Trophoblast cell (in vitro differentiated cells and primary cell): ENCODE results near the gene OTX1.

Source experiments
- DNase-seq, 2 donors: peaks; one replicate each; pipeline ENCODE4 v3.0.0-alpha.2; 2016
- H2AFZ ChIP-seq: 2 replicates; pipeline ENCODE4 v1.6.1; 2013; ENCODE audit warnings: low read length, moderate library complexity, mild to moderate bottlenecking; ENCODE audit not compliant: insufficient read depth, poor library complexity
- H2AK5ac ChIP-seq: 2 replicates; pipeline ENCODE4 v1.6.1; 2013; ENCODE audit warnings: mild to moderate bottlenecking, low read length
- H2BK120ac ChIP-seq: 2 replicates; pipeline ENCODE4 v1.6.1; 2013; ENCODE audit warnings: low read length, mild to moderate bottlenecking, moderate library complexity; ENCODE audit not compliant: insufficient read depth, poor library complexity
- H2BK12ac ChIP-seq: 2 replicates; pipeline ENCODE4 v1.6.1; 2013; ENCODE audit warnings: mild to moderate bottlenecking, low read length, moderate library complexity
- H2BK5ac ChIP-seq: 2 replicates; pipeline ENCODE4 v1.6.1; 2013; ENCODE audit warnings: low read length, low read depth, moderate library complexity, mild to moderate bottlenecking; ENCODE audit not compliant: poor library complexity
- H3K14ac ChIP-seq: 2 replicates; pipeline ENCODE4 v1.6.1; 2013; ENCODE audit warnings: mild to moderate bottlenecking, low read length
- H3K18ac ChIP-seq: 2 replicates; pipeline ENCODE4 v1.6.1; 2013; ENCODE audit warnings: mild to moderate bottlenecking, low read length
- H3K23ac ChIP-seq: 2 replicates; pipeline ENCODE4 v1.6.1; 2013; ENCODE audit warnings: low read length
- H3K27ac ChIP-seq: 2 replicates; pipeline ENCODE4 v1.5.1; 2013; ENCODE audit warnings: low read depth, mild to moderate bottlenecking, inconsistent platforms, low read length, moderate library complexity
- H3K27me3 ChIP-seq: 2 replicates; pipeline ENCODE4 v1.6.1; 2013; ENCODE audit warnings: inconsistent platforms, mild to moderate bottlenecking, low read length, moderate library complexity; ENCODE audit not compliant: insufficient read depth
- H3K36me3 ChIP-seq, 2 experiments: 1 replicate in 1 of 2; 2 replicates in 1 of 2; pipeline ENCODE4 v1.6.1; 2013; ENCODE audit warnings: low read length in 2 of 2, mild to moderate bottlenecking in 2 of 2, moderate library complexity in 1 of 2; ENCODE audit not compliant: insufficient read depth in 2 of 2, control insufficient read depth in 1 of 2
- H3K4ac ChIP-seq: 2 replicates; pipeline ENCODE4 v1.6.1; 2013; ENCODE audit warnings: low read depth, mild to moderate bottlenecking, low read length, moderate library complexity
- H3K4me1 ChIP-seq, 2 experiments: 1 replicate in 1 of 2; 2 replicates in 1 of 2; pipeline ENCODE4 v1.6.1; 2013; ENCODE audit warnings: low read length in 2 of 2, mild to moderate bottlenecking in 2 of 2, moderate library complexity in 1 of 2; ENCODE audit not compliant: insufficient read depth in 2 of 2, control insufficient read depth in 1 of 2
- H3K4me2 ChIP-seq: 2 replicates; pipeline ENCODE4 v1.6.1; 2013; ENCODE audit warnings: inconsistent platforms, mild to moderate bottlenecking, low read length, moderate library complexity
- H3K4me3 ChIP-seq: 2 replicates; pipeline ENCODE4 v1.5.1; 2013; ENCODE audit warnings: mild to moderate bottlenecking, low read depth, low read length, inconsistent platforms
- H3K79me1 ChIP-seq: one replicate; pipeline ENCODE4 v1.6.1; 2013; ENCODE audit warnings: low read length
- H3K79me2 ChIP-seq: 2 replicates; pipeline ENCODE4 v1.6.1; 2013; ENCODE audit warnings: low read length, mild to moderate bottlenecking; ENCODE audit not compliant: control insufficient read depth, insufficient read depth, poor library complexity
- H3K9ac ChIP-seq: 2 replicates; pipeline ENCODE4 v1.6.1; 2013; ENCODE audit warnings: mild to moderate bottlenecking, low read length
- H3K9me3 ChIP-seq: 2 replicates; pipeline ENCODE4 v1.6.1; 2013; ENCODE audit warnings: low read depth, mild to moderate bottlenecking, control low read depth, inconsistent platforms, low read length; ENCODE audit not compliant: insufficient read depth
- H4K12ac ChIP-seq: 2 replicates; pipeline ENCODE4 v1.6.1; 2013; ENCODE audit warnings: low read depth, mild to moderate bottlenecking, low read length, moderate library complexity
- H4K8ac ChIP-seq: 2 replicates; pipeline ENCODE4 v1.6.1; 2013; ENCODE audit warnings: low read depth, mild to moderate bottlenecking, low read length, moderate library complexity
- H4K91ac ChIP-seq: one replicate; pipeline ENCODE4 v1.6.1; 2013; ENCODE audit warnings: low read depth, mild to moderate bottlenecking, low read length, moderate library complexity
- WGBS: extraction: QIAGEN DNeasy Blood & Tissue Kit; methylation state at CpG from one replicate; pipeline ENCODE4 v1.1.7; 2013; ENCODE audit warnings: missing lambda C conversion rate; ENCODE audit not compliant: insufficient read length, insufficient coverage; ENCODE audit errors: extremely low coverage; 5-methylcytosine and 5-hydroxymethylcytosine counted together

The OTX1 gene

GRCh38 chr2:63008838-63009237, 41.8 kb upstream of the OTX1 start:
- no CpG with 5 or more reads among the region's 1 CpG for WGBS
- H3K27me3 ChIP-seq: no peaks in the 10 kb centered on the region
- H4K8ac ChIP-seq: no peak overlapping the region
- H3K23ac ChIP-seq: no peak overlapping the region
- no peak overlapping the region for H2BK120ac ChIP-seq
- no peak overlapping the region for H2BK12ac ChIP-seq
- no peak overlapping the region for H3K4me3 ChIP-seq
- H4K91ac ChIP-seq: no peak overlapping the region
- H2AFZ ChIP-seq: no peak overlapping the region
- no peaks in the 10 kb centered on the region for H3K79me1 ChIP-seq
- no peaks in the 10 kb centered on the region for H3K79me2 ChIP-seq
- no peak for DNase-seq
- no peak overlapping the region for H3K9ac ChIP-seq
- no peak overlapping the region for H2BK5ac ChIP-seq
- H4K12ac ChIP-seq: no peak overlapping the region
- no peak overlapping the region for H3K4me2 ChIP-seq
- no peaks in the 10 kb centered on the region for H3K9me3 ChIP-seq
- no peak overlapping the region for H3K18ac ChIP-seq
- H3K4ac ChIP-seq: no peak overlapping the region
- no peak overlapping the region for H2AK5ac ChIP-seq
- H3K4me1 ChIP-seq: no peaks in the 10 kb centered on the region
- no peak overlapping the region for H3K27ac ChIP-seq
- H3K36me3 ChIP-seq: no peaks in the 10 kb centered on the region
- no peak overlapping the region for H3K14ac ChIP-seq

- Histone ChIP-seq H3K14ac (no peak overlapping the region), H3K9ac (no peak overlapping the region), H3K79me1 (no peaks in the 10 kb centered on the region), H3K4me3 (no peak overlapping the region), H2AFZ (no peak overlapping the region), H3K9me3 (no peaks in the 10 kb centered on the region), H3K36me3 (no peaks in the 10 kb centered on the region), H3K79me2 (no peaks in the 10 kb centered on the region), H2BK5ac (no peak overlapping the region), H2AK5ac (no peak overlapping the region), H2BK120ac (no peak overlapping the region), H3K4ac (no peak overlapping the region), H4K8ac (no peak overlapping the region), H3K4me2 (no peak overlapping the region), H4K12ac (no peak overlapping the region), H3K4me1 (no peaks in the 10 kb centered on the region), H3K27me3 (no peaks in the 10 kb centered on the region), H2BK12ac (no peak overlapping the region), H3K27ac (no peak overlapping the region), H4K91ac (no peak overlapping the region), H3K23ac (no peak overlapping the region), H3K18ac (no peak overlapping the region)
- DNase-seq: no peak
These were observed 41.1 kb upstream of the OTX1 start for GRCh38 chr2:63009490-63009889.

- no peak for DNase-seq
- Histone ChIP-seq H3K4me1 (no peaks in the 10 kb centered on the region), H3K4me2 (no peak overlapping the region), H3K27ac (no peak overlapping the region), H2AFZ (no peak overlapping the region), H3K27me3 (no peaks in the 10 kb centered on the region), H3K9me3 (no peaks in the 10 kb centered on the region), H2BK12ac (no peak overlapping the region), H4K8ac (no peak overlapping the region), H3K18ac (no peak overlapping the region), H3K23ac (no peak overlapping the region), H3K4ac (no peak overlapping the region), H4K12ac (no peak overlapping the region), H4K91ac (no peak overlapping the region), H3K79me2 (no peaks in the 10 kb centered on the region), H3K9ac (no peak overlapping the region), H3K79me1 (no peaks in the 10 kb centered on the region), H3K14ac (no peak overlapping the region), H3K4me3 (no peak overlapping the region), H2AK5ac (no peak overlapping the region), H3K36me3 (peaks cover 4 to 6% of the 10 kb centered on the region in 2 experiments), H2BK5ac (no peak overlapping the region), H2BK120ac (no peak overlapping the region)
- no CpG with 5 or more reads among the region's 1 CpG for WGBS
These were observed 38.1 kb upstream of the OTX1 start for GRCh38 chr2:63012541-63012940.

GRCh38 chr2:63013438-63013837, 37.2 kb upstream of the OTX1 start:
- no CpG with 5 or more reads among the region's 8 CpGs for WGBS

More at GRCh38 chr2:63013438-63013837, 37.2 kb upstream of the OTX1 start:
- Histone ChIP-seq H3K79me1 (no peaks in the 10 kb centered on the region), H3K36me3 (peaks cover 6 to 7% of the 10 kb centered on the region in 2 experiments), H3K18ac (no peak overlapping the region), H3K4me3 (no peak overlapping the region), H3K23ac (no peak overlapping the region), H4K12ac (no peak overlapping the region), H2BK12ac (no peak overlapping the region), H2BK5ac (no peak overlapping the region), H3K27ac (no peak overlapping the region), H4K91ac (no peak overlapping the region), H3K9me3 (no peaks in the 10 kb centered on the region), H3K4ac (no peak overlapping the region), H2AK5ac (no peak overlapping the region), H3K9ac (no peak overlapping the region), H2AFZ (no peak overlapping the region), H3K14ac (no peak overlapping the region), H3K27me3 (no peaks in the 10 kb centered on the region), H3K79me2 (no peaks in the 10 kb centered on the region), H2BK120ac (no peak overlapping the region), H3K4me2 (no peak overlapping the region), H4K8ac (no peak overlapping the region), H3K4me1 (no peaks in the 10 kb centered on the region)
- no peak for DNase-seq
